Peyer's patch (tissue), 4 donors: ENCODE data around the gene ADRM1.

Source experiments
- POLR2A ChIP-seq, 2 donors: fragments of 450-650 bp; IDR thresholded peaks; one replicate each; pipeline ENCODE4 v1.5.1; 2017; ENCODE audit warnings: antibody characterized with exemption in 2 of 2, mild to moderate bottlenecking in 2 of 2, moderate library complexity in 2 of 2
- TF ChIP-seq, protein P1 (sequence below), 6 experiments: fragments of 450-650 bp in 4 of 6; fragments of 200-600 bp in 2 of 6; sonication (generic) in 1 of 6; IDR thresholded peaks; one replicate each; pipeline ENCODE4 v1.5.1; 2017 to 2019; ENCODE audit warnings: antibody characterized with exemption in 6 of 6, mild to moderate bottlenecking in 3 of 6, moderate library complexity in 1 of 6

DNA sequence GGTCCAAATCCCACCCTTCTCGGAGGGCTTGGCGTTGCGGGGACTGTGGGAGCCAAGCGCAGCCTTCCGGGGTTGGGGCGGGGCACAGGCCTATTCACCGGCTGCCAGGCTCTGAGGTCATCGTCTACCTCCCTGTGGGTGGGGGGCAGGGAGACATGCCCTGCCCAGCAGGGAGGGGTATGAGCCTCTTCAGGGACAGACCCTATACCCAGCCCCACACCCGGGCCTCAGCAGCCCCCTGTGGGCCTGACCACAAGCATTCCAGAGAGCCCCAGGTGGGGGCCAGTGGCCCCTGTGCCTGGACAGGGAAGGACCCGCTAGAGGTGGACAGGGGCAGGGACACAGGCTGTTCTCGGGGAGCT is 52.7 kb downstream of the ADRM1 start:
- TF ChIP-seq, protein P1, sequence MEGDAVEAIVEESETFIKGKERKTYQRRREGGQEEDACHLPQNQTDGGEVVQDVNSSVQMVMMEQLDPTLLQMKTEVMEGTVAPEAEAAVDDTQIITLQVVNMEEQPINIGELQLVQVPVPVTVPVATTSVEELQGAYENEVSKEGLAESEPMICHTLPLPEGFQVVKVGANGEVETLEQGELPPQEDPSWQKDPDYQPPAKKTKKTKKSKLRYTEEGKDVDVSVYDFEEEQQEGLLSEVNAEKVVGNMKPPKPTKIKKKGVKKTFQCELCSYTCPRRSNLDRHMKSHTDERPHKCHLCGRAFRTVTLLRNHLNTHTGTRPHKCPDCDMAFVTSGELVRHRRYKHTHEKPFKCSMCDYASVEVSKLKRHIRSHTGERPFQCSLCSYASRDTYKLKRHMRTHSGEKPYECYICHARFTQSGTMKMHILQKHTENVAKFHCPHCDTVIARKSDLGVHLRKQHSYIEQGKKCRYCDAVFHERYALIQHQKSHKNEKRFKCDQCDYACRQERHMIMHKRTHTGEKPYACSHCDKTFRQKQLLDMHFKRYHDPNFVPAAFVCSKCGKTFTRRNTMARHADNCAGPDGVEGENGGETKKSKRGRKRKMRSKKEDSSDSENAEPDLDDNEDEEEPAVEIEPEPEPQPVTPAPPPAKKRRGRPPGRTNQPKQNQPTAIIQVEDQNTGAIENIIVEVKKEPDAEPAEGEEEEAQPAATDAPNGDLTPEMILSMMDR (IDR thresholded peaks at IDR 0.05), result no peak
- TF ChIP-seq POLR2A (IDR thresholded peaks at IDR 0.05), result no peak
